AG10803 (cell line): ENCODE data around the gene IPCEF1.

Source experiments
- DNase-seq: peaks from one replicate; pipeline ENCODE4 v3.0.0; 2010; ENCODE audit warnings: low read depth
- H3K4me3 ChIP-seq: 2 replicates; pipeline ENCODE4 v1.5.1; 2011; ENCODE audit warnings: mild to moderate bottlenecking, low read length, control low read depth
- TF ChIP-seq, protein P1 (sequence below): conservative IDR thresholded peaks from 2 replicates; pipeline ENCODE4 v1.5.1; 2011; ENCODE audit warnings: mild to moderate bottlenecking, low read length, control low read depth, inconsistent platforms

Gene IPCEF1

GRCh38 chr6:154397491-154398195 is 41.0 kb upstream of the IPCEF1 start:
- no peak overlapping the region for H3K4me3 ChIP-seq
- TF ChIP-seq, protein P1, sequence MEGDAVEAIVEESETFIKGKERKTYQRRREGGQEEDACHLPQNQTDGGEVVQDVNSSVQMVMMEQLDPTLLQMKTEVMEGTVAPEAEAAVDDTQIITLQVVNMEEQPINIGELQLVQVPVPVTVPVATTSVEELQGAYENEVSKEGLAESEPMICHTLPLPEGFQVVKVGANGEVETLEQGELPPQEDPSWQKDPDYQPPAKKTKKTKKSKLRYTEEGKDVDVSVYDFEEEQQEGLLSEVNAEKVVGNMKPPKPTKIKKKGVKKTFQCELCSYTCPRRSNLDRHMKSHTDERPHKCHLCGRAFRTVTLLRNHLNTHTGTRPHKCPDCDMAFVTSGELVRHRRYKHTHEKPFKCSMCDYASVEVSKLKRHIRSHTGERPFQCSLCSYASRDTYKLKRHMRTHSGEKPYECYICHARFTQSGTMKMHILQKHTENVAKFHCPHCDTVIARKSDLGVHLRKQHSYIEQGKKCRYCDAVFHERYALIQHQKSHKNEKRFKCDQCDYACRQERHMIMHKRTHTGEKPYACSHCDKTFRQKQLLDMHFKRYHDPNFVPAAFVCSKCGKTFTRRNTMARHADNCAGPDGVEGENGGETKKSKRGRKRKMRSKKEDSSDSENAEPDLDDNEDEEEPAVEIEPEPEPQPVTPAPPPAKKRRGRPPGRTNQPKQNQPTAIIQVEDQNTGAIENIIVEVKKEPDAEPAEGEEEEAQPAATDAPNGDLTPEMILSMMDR, result no peak
- DNase-seq, result no peak

DNA sequence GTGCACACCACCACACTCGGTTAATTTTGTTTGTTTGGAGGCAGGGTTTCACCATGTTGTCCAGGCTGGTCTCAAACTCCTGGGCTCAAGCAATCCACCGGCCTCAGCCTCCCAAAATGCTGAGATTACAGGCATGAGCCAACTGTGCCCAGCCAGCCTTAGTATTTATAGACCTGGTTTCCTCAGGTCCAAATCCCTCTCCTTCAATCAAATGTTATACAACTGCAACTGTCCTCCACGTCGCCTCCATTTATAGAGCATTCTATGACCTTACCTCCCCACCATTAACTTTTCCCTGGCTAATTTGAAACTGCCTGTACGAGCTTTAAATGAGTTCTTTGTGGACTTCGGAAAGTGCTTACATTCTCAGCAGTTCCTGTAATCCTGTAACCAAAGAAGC is 39.3 kb upstream of the IPCEF1 start:
- TF ChIP-seq, protein P1, result no peak
- no peak overlapping the region for H3K4me3 ChIP-seq
- DNase-seq, result no peak

- no peak for DNase-seq
- TF ChIP-seq, protein P1, result no peak
- H3K4me3 ChIP-seq, result no peak overlapping the region
These were observed 38.7 kb upstream of the IPCEF1 start for GRCh38 chr6:154395316-154395715.

GRCh38 chr6:154394571-154394970 is 38.0 kb upstream of the IPCEF1 start:
- DNase-seq, result no peak
- no peak overlapping the region for H3K4me3 ChIP-seq
- TF ChIP-seq, protein P1, result no peak

DNA sequence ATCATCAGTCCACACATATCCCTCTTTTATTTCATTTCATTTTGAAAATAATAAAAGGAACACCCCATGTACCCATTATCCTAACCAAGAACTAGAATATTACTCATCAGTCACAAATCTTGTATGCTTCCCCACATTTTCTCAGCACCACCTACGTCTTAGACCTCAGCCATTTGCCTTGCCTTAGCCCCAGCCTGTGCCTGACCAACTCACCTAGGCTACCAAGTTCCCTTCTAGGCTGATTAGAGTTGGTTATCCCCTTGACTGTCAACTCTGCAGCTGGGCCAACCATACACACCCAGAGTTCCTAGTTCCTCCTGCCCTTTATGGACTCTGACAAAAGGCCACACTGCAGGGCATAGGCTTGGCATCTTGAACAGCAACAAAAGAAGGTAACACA is 33.4 kb upstream of the IPCEF1 start:
- no peak for DNase-seq
- TF ChIP-seq, protein P1, result no peak
- no peak overlapping the region for H3K4me3 ChIP-seq

- H3K4me3 ChIP-seq, result no peak overlapping the region
- TF ChIP-seq, protein P1, result no peak
- no peak for DNase-seq
These were observed 32.2 kb upstream of the IPCEF1 start for GRCh38 chr6:154388803-154389202.
